GM21825 (cell line): ENCODE measurements around the gene CACNA1D.
"Not testable (repeated sequence)": the region's sequence is repeated elsewhere in the genome, so short reads cannot be mapped to it uniquely, and the experiment has no call there.

ENCODE experiments used
- ATAC-seq: cut with Tn5 transposase; IDR thresholded peaks from one replicate; pipeline ENCODE4 v1.9.1; 2021; ENCODE audit warnings: mild to moderate bottlenecking, moderate library complexity; ENCODE audit not compliant: unreplicated experiment

CACNA1D gene

GRCh38 chr3:53612508-53612907 is 118.1 kb downstream of the CACNA1D start:
- ATAC-seq: no peak

- ATAC-seq: no peak
These were observed 118.7 kb downstream of the CACNA1D start for GRCh38 chr3:53613125-53613524.

- ATAC-seq: no peak
These were observed 119.9 kb downstream of the CACNA1D start for GRCh38 chr3:53614307-53614706.

- ATAC-seq: no peak
These were observed 121.9 kb downstream of the CACNA1D start for GRCh38 chr3:53616321-53616720.

GRCh38 chr3:53616971-53617892 is 122.8 kb downstream of the CACNA1D start:
- ATAC-seq: no peak

- ATAC-seq: no peak
These were observed 123.6 kb downstream of the CACNA1D start for GRCh38 chr3:53617893-53618523.

GRCh38 chr3:53618524-53618906 is 124.1 kb downstream of the CACNA1D start:
- ATAC-seq: no peak

- no peak for ATAC-seq
These were observed 124.5 kb downstream of the CACNA1D start for GRCh38 chr3:53618936-53619335.

GRCh38 chr3:53624061-53624857 is 129.8 kb downstream of the CACNA1D start:
- no peak for ATAC-seq

GRCh38 chr3:53626876-53627275 is 132.5 kb downstream of the CACNA1D start:
- no peak for ATAC-seq

- ATAC-seq: no peak
These were observed 134.4 kb downstream of the CACNA1D start for GRCh38 chr3:53628536-53629401.

- ATAC-seq: no peak
These were observed 135.0 kb downstream of the CACNA1D start for GRCh38 chr3:53629402-53629723.

GRCh38 chr3:53630547-53630946 is 136.1 kb downstream of the CACNA1D start:
- no peak for ATAC-seq

GRCh38 chr3:53633197-53633787 is 138.9 kb downstream of the CACNA1D start:
- no peak for ATAC-seq

- no peak for ATAC-seq
These were observed 140.6 kb downstream of the CACNA1D start for GRCh38 chr3:53635041-53635440.

- not testable (repeated sequence) for ATAC-seq
These were observed 144.4 kb downstream of the CACNA1D start for GRCh38 chr3:53638806-53639205.

GRCh38 chr3:53641397-53641796 is 147.0 kb downstream of the CACNA1D start:
- no peak for ATAC-seq

GRCh38 chr3:53642211-53642610 is 147.8 kb downstream of the CACNA1D start:
- no peak for ATAC-seq

GRCh38 chr3:53643757-53644156 is 149.3 kb downstream of the CACNA1D start:
- no peak for ATAC-seq

GRCh38 chr3:53645754-53646153 is 151.3 kb downstream of the CACNA1D start:
- ATAC-seq: no peak
